PC-9 (cell line): ENCODE data around the gene PTF1A. TPM values are rescaled to one million over a fixed set of nuclear protein-coding genes. Genes with fewer than 3 reads are reported as not detected.
A peak's percentile ranks its signal among the peaks of the same experiment; 100 is the strongest.

ENCODE experiments used
- Bru-seq: library from RNA; stranded (reverse); fragments of 400-500 nt; gene quantifications from one replicate; lab custom pipeline; 2021; lab: Mats Ljungman, UMichigan
- BruChase-seq, 2 experiments: library from RNA; stranded (reverse); fragments of 400-500 nt; gene quantifications; one replicate each; lab custom pipeline; 2021; lab: Mats Ljungman, UMichigan
- BruUV-seq: library from RNA; stranded (reverse); fragments of 400-500 nt; replicated peaks from 2 replicates; lab custom pipeline; 2021; lab: Mats Ljungman, UMichigan
- CTCF ChIA-PET: fragments of 300-600 bp; sonication (Branson Sonifier 250); formaldehyde crosslinking; loops from one replicate; lab custom pipeline; 2022; ENCODE audit warnings: antibody characterized with exemption; lab: Charles Lee
- POLR2A ChIA-PET: fragments of 300-600 bp; sonication (Branson Sonifier 250); formaldehyde crosslinking; loops from one replicate; lab custom pipeline; 2022; ENCODE audit warnings: antibody characterized with exemption; ENCODE audit not compliant: unreplicated experiment; lab: Charles Lee
- DNase-seq, 2 experiments: peaks; one replicate each; pipeline versions ENCODE4 v3.0.0 to v3.0.0-alpha.2; 2015 to 2022; ENCODE audit warnings: mixed read lengths in 1 of 2
- H2AFZ ChIP-seq: fragments of 200-600 bp; sonication (generic); 2 replicates; pipeline ENCODE4 v1.8.1; 2017; ENCODE audit warnings: antibody characterized with exemption
- H3F3A ChIP-seq: fragments of 200-600 bp; sonication (generic); 2 replicates; pipeline ENCODE4 v1.8.1; 2017; ENCODE audit warnings: antibody characterized with exemption, mild to moderate bottlenecking, low read depth; ENCODE audit not compliant: insufficient read depth
- H3K27ac ChIP-seq: fragments of 200-600 bp; sonication (generic); 2 replicates; pipeline ENCODE4 v1.6.1; 2016; ENCODE audit warnings: mixed run types
- H3K27me3 ChIP-seq: fragments of 200-600 bp; sonication (generic); 2 replicates; pipeline ENCODE4 v1.6.1; 2016; ENCODE audit warnings: low read depth, mixed run types; ENCODE audit not compliant: insufficient read depth
- H3K36me3 ChIP-seq: fragments of 200-600 bp; sonication (generic); 2 replicates; pipeline ENCODE4 v1.6.1; 2016; ENCODE audit warnings: low read depth, mixed run types
- H3K4me1 ChIP-seq: fragments of 200-600 bp; sonication (generic); replicated peaks from 2 replicates; pipeline ENCODE4 v1.6.1; 2016; ENCODE audit warnings: mixed run types; ENCODE audit not compliant: insufficient read depth
- H3K4me2 ChIP-seq: fragments of 200-600 bp; sonication (generic); 2 replicates; pipeline ENCODE4 v1.6.1; 2017; ENCODE audit warnings: mixed run types
- H3K4me3 ChIP-seq: fragments of 200-600 bp; sonication (generic); 2 replicates; pipeline ENCODE4 v1.6.1; 2016; ENCODE audit warnings: mixed run types
- H3K79me2 ChIP-seq: fragments of 200-600 bp; sonication (generic); 2 replicates; pipeline ENCODE4 v1.6.1; 2017; ENCODE audit warnings: low read depth, mixed run types
- H3K9me2 ChIP-seq: fragments of 200-600 bp; sonication (generic); 2 replicates; pipeline ENCODE4 v1.8.1; 2017; ENCODE audit warnings: mild to moderate bottlenecking; ENCODE audit not compliant: insufficient read depth
- H3K9me3 ChIP-seq: fragments of 200-600 bp; sonication (generic); 2 replicates; pipeline ENCODE4 v1.8.1; 2016; ENCODE audit warnings: low read depth; ENCODE audit not compliant: insufficient read depth
- H4K20me1 ChIP-seq: fragments of 200-600 bp; sonication (generic); 2 replicates; pipeline ENCODE4 v1.8.1; 2017; ENCODE audit not compliant: insufficient read depth
- CTCF ChIP-seq: fragments of 200-600 bp; sonication (generic); conservative IDR thresholded peaks from 2 replicates; pipeline ENCODE4 v1.6.1; 2017; ENCODE audit warnings: mixed run types, antibody characterized with exemption, mild to moderate bottlenecking, moderate library complexity
- EZH2 ChIP-seq: fragments of 200-600 bp; sonication (generic); IDR thresholded peaks from 2 replicates; pipeline ENCODE4 v1.8.0; 2017; ENCODE audit warnings: antibody characterized with exemption, low read depth
- intact Hi-C: fragments of 100-400 bp; cut with micrococcal nuclease; formaldehyde crosslinking; loops from one replicate; pipeline ENCODE4 v1.10.0; 2022; ENCODE audit not compliant: unreplicated experiment
- long read RNA-seq: library from polyadenylated mRNA; stranded (forward); transcript quantifications from one replicate; pipeline ENCODE4 v2.0.0, GENCODE V29; 2022
- total RNA-seq: library from RNA; stranded (reverse); gene quantifications from 2 replicates; pipeline ENCODE4 v1.2.3, GENCODE V29; 2021

PTF1A gene
- total RNA-seq (not detected in 2 replicates), Bru-seq, nascent RNA (not detected), BruChase-seq, experiment 1, labeled RNA remaining after a 2-hour chase (percentile 15 among the genes with signal in this experiment), BruChase-seq, experiment 2, labeled RNA remaining after a 6-hour chase (not detected)
- long read RNA-seq, result 0 reads

GRCh38 chr10:23191764-23192711 lies at the start of gene PTF1A:
Gene PTF1A, plus strand, starts transcription at chr10:23192312. Its CDS starts 219 bp downstream, at chr10:23192531.
- TF ChIP-seq CTCF, result no peak
- TF ChIP-seq EZH2, result no peak
- H2AFZ ChIP-seq, result no peak within 1 kb of the TSS
- H3K4me3 ChIP-seq, result no peak within 1 kb of the TSS
- intact Hi-C loops, result no loop called here
- no peak within 1 kb of the TSS for H3K27ac ChIP-seq
- CTCF ChIA-PET, result no interaction called here
- H3K9me2 ChIP-seq, result no peaks in the 10 kb centered on the region
- BruUV-seq, result no TSS peak
- no peaks in the 10 kb centered on the region for H3K27me3 ChIP-seq
- no peak within 1 kb of the TSS for H3K4me2 ChIP-seq
- no peaks in the 10 kb centered on the region for H3K36me3 ChIP-seq
- POLR2A ChIA-PET, result no interaction called here
- no peaks in the 10 kb centered on the region for H3K79me2 ChIP-seq
- no peaks in the 10 kb centered on the region for H3K4me1 ChIP-seq
- no peak for DNase-seq
- H3F3A ChIP-seq, result no peaks in the 10 kb centered on the region
- no peaks in the 10 kb centered on the region for H4K20me1 ChIP-seq
- no peaks in the 10 kb centered on the region for H3K9me3 ChIP-seq

GRCh38 chr10:23146258-23146657 lies 45.9 kb upstream of the PTF1A start:
- no TSS peak for BruUV-seq
- Histone ChIP-seq H3K4me2 (no peak overlapping the region), H3K4me3 (no peak overlapping the region), H3K4me1 (no peaks in the 10 kb centered on the region), H3K9me3 (no peaks in the 10 kb centered on the region), H3K36me3 (no peaks in the 10 kb centered on the region), H4K20me1 (no peaks in the 10 kb centered on the region), H3K27ac (no peak overlapping the region), H3F3A (no peaks in the 10 kb centered on the region), H2AFZ (no peak overlapping the region), H3K9me2 (no peaks in the 10 kb centered on the region), H3K27me3 (no peaks in the 10 kb centered on the region), H3K79me2 (no peaks in the 10 kb centered on the region)
- POLR2A ChIA-PET, result interaction anchor here (0.6 kb wide), 1 partner anchor 166 kb away, joined by 4 read pairs; no protein-coding TSS in a partner anchor
- no peak for DNase-seq
- CTCF ChIA-PET, result no interaction called here
- intact Hi-C loops, result no loop called here
- TF ChIP-seq EZH2 (no peak), CTCF (no peak)

- no peak for DNase-seq
- POLR2A ChIA-PET, result no interaction called here
- CTCF ChIA-PET, result no interaction called here
- H3K9me2 ChIP-seq, result no peaks in the 10 kb centered on the region
- H3K4me2 ChIP-seq, result no peak overlapping the region
- H3K79me2 ChIP-seq, result no peaks in the 10 kb centered on the region
- H3K4me3 ChIP-seq, result no peak overlapping the region
- TF ChIP-seq CTCF (no peak), EZH2 (no peak)
- H3K27ac ChIP-seq, result no peak overlapping the region
- no peaks in the 10 kb centered on the region for H3K36me3 ChIP-seq
- no peaks in the 10 kb centered on the region for H3K9me3 ChIP-seq
- no peaks in the 10 kb centered on the region for H3K27me3 ChIP-seq
- H2AFZ ChIP-seq, result no peak overlapping the region
- no peaks in the 10 kb centered on the region for H4K20me1 ChIP-seq
- intact Hi-C loops, result no loop called here
- no peaks in the 10 kb centered on the region for H3F3A ChIP-seq
- no peaks in the 10 kb centered on the region for H3K4me1 ChIP-seq
- no TSS peak for BruUV-seq
Observed at GRCh38 chr10:23147035-23147434, 45.1 kb upstream of the PTF1A start.
